HCT116 (cell line): ENCODE measurements around the gene TWIST2.

Experiments
- ELF1 ChIP-seq: IDR thresholded peaks from 2 replicates; pipeline ENCODE4 v1.6.1; 2012; ENCODE audit warnings: low read depth, borderline replicate concordance
- EZH2 ChIP-seq: fragments of 200-600 bp; sonication (generic); IDR thresholded peaks from 2 replicates; pipeline ENCODE4 v1.6.1; 2017; ENCODE audit warnings: antibody characterized with exemption, mixed run types
- EZH2phosphoT487 ChIP-seq: fragments of 200-600 bp; IDR thresholded peaks from 2 replicates; pipeline ENCODE4 v1.6.1; 2018; ENCODE audit warnings: antibody characterized with exemption, borderline replicate concordance
- JUND ChIP-seq: IDR thresholded peaks from 2 replicates; pipeline ENCODE4 v1.6.1; 2012
- POLR2A ChIP-seq: IDR thresholded peaks from 2 replicates; pipeline ENCODE4 v1.7.0; 2011; ENCODE audit warnings: borderline replicate concordance; ENCODE audit not compliant: insufficient read depth, insufficient read length; ENCODE audit errors: extremely low read depth
- POLR2AphosphoS5 ChIP-seq: IDR thresholded peaks from 2 replicates; pipeline ENCODE4 v1.6.1; 2011; ENCODE audit warnings: mild to moderate bottlenecking, low read depth, low read length, moderate library complexity
- SRF ChIP-seq: IDR thresholded peaks from 2 replicates; pipeline ENCODE4 v1.6.1; 2012; ENCODE audit warnings: low read depth
- ZBTB33 ChIP-seq: IDR thresholded peaks from 2 replicates; pipeline ENCODE4 v1.6.1; 2011; ENCODE audit warnings: mild to moderate bottlenecking, low read length, moderate library complexity; ENCODE audit not compliant: insufficient replicate concordance; ENCODE audit errors: extremely low read depth
- TF ChIP-seq, protein P1 (sequence below), 3 experiments: fragments of 200-600 bp in 1 of 3; sonication (generic) in 1 of 3; IDR thresholded peaks in 2 of 3; conservative IDR thresholded peaks in 1 of 3; 2 replicates each; pipeline ENCODE4 v1.5.1; 2012 to 2017; ENCODE audit warnings: low read depth in 2 of 3, low read length in 2 of 3, antibody characterized with exemption in 1 of 3, borderline replicate concordance in 1 of 3, control low read depth in 1 of 3, mild to moderate bottlenecking in 1 of 3, mixed read lengths in 1 of 3, mixed run types in 1 of 3, moderate library complexity in 1 of 3; ENCODE audit not compliant: insufficient read depth in 1 of 3

GRCh38 chr2:238884812-238885408 is 37.0 kb downstream of the TWIST2 start:
- no peak for TF ChIP-seq EZH2
- no peak for TF ChIP-seq ZBTB33
- no peak for TF ChIP-seq POLR2AphosphoS5
- TF ChIP-seq, protein P1, sequence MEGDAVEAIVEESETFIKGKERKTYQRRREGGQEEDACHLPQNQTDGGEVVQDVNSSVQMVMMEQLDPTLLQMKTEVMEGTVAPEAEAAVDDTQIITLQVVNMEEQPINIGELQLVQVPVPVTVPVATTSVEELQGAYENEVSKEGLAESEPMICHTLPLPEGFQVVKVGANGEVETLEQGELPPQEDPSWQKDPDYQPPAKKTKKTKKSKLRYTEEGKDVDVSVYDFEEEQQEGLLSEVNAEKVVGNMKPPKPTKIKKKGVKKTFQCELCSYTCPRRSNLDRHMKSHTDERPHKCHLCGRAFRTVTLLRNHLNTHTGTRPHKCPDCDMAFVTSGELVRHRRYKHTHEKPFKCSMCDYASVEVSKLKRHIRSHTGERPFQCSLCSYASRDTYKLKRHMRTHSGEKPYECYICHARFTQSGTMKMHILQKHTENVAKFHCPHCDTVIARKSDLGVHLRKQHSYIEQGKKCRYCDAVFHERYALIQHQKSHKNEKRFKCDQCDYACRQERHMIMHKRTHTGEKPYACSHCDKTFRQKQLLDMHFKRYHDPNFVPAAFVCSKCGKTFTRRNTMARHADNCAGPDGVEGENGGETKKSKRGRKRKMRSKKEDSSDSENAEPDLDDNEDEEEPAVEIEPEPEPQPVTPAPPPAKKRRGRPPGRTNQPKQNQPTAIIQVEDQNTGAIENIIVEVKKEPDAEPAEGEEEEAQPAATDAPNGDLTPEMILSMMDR (IDR thresholded peaks at IDR 0.05 in 2 of 3, conservative IDR thresholded peaks at IDR 0.05 in 1 of 3; ENCODE audit: borderline replicate concordance in 1 of 3, insufficient read depth in 1 of 3, low read depth in 2 of 3, low read length in 2 of 3), result no peak
- no peak for TF ChIP-seq POLR2A
- no peak for TF ChIP-seq ELF1
- no peak for TF ChIP-seq JUND
- TF ChIP-seq EZH2phosphoT487, result no peak
- TF ChIP-seq SRF, result no peak
